ENCODE data around the gene POLR1G.

Gene POLR1G

DNA sequence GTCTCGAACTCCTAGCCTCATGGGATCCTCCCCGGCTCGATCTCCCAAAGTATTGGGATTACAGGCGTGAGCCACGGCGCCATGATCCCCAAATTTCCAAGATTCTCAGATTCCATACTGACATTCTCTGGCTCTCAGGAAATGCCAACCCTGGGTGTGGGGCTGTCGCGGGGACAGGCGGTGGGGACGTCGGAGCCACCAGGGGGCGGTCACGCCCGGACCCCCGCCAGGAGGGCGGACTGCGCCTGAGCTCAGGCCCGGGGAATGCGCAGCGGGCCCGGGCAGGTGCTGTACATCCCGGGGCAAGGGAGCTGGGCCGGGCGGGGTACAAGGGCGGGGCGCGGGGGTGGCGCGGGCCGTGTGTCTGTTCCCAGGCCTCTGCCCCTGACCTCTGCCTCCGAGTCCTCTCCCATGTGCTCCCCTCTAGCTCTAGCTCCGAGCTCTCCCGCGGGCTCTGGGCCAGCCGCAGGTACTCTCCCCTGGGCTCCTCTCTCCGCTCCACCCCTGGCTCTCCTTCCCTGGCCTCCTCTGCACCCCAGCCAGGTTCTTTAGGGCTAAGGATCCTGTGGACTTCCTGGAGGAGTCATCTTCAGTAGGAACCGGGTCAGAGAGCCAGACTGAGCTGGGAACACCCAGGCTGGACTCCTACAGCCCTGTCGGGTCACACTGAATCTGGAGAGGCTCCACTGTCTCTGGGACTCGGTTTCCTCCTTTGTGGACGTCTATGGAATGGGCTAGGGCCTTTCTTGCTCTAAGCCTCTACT lies 4.0 kb upstream of the POLR1G start:
- TF ChIP-seq CTCF (conservative IDR thresholded peaks at IDR 0.05), result 0 out of 2 replicates have a peak, but pooled peaks have one; percentile 17
- H3K27ac ChIP-seq, result no peak overlapping the region

- no peak for TF ChIP-seq CTCF (conservative IDR thresholded peaks at IDR 0.05)
- no peak overlapping the region for H3K27ac ChIP-seq
Observed at GRCh38 chr19:45403272-45403671, 3.2 kb upstream of the POLR1G start.

- peak overlapping the region; percentile 99 for H3K27ac ChIP-seq
Observed at GRCh38 chr19:45403781-45404556, 2.5 kb upstream of the POLR1G start.

GRCh38 chr19:45404557-45405434 lies 1.6 kb upstream of the POLR1G start, which contains the start of gene PPP1R13L:
Gene PPP1R13L, minus strand, starts transcription at chr19:45405069. Its CDS starts 6,751 bp downstream, at chr19:45398318.
- H3K27ac ChIP-seq, result peak within 1 kb of the TSS; percentile 99
- TF ChIP-seq CTCF (conservative IDR thresholded peaks at IDR 0.05), result no peak

More at GRCh38 chr19:45403781-45404556, 2.5 kb upstream of the POLR1G start:
- peak; percentile 76 for TF ChIP-seq CTCF (conservative IDR thresholded peaks at IDR 0.05)

- no peak for TF ChIP-seq CTCF (conservative IDR thresholded peaks at IDR 0.05)
- H3K27ac ChIP-seq, result peak overlapping the region; percentile 99
Observed at GRCh38 chr19:45405435-45406225, 814 bp upstream of the POLR1G start.

DNA sequence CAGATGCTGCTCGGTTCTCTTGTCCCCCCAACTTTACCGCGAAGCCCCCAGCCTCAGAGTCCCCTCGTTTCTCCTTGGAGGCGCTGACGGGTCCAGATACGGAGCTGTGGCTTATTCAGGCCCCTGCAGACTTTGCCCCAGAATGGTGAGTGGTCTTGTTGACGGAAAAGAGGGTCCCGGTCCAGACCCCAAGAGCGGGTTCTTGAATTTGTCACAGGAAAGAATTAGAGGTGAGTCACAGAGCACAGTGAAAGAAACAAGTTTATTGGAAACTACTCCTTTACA lies 589 bp downstream of the POLR1G start:
- H3K27ac ChIP-seq, result peak overlapping the region; percentile 99; the same call in 1 of the 2 replicates
- no peak for TF ChIP-seq CTCF (conservative IDR thresholded peaks at IDR 0.05)

- peak overlapping the region; percentile 99; the same call in 1 of the 2 replicates for H3K27ac ChIP-seq
Observed at GRCh38 chr19:45407585-45407984, 1.1 kb downstream of the POLR1G start.

Data from VCaP (cell line).